Peyer's patch (tissue), 4 donors: ENCODE results near the gene LMF1.

ENCODE experiments used
- CTCF ChIP-seq, 6 experiments: fragments of 450-650 bp in 4 of 6; fragments of 200-600 bp in 2 of 6; sonication (generic) in 1 of 6; IDR thresholded peaks; one replicate each; pipeline ENCODE4 v1.5.1; 2017 to 2019; ENCODE audit warnings: antibody characterized with exemption in 6 of 6, mild to moderate bottlenecking in 3 of 6, moderate library complexity in 1 of 6
- POLR2A ChIP-seq, 2 donors: fragments of 450-650 bp; IDR thresholded peaks; one replicate each; pipeline ENCODE4 v1.5.1; 2017; ENCODE audit warnings: antibody characterized with exemption in 2 of 2, mild to moderate bottlenecking in 2 of 2, moderate library complexity in 2 of 2

GRCh38 chr16:883340-883739 lies 87.4 kb downstream of the LMF1 start:
- TF ChIP-seq CTCF (IDR thresholded peaks at IDR 0.05) (no peak), POLR2A (IDR thresholded peaks at IDR 0.05) (no peak)
